GM18499 (cell line): ENCODE data around the gene VAPB.

Experiments
- ATAC-seq: cut with Tn5 transposase; IDR thresholded peaks from one replicate; pipeline ENCODE4 v1.9.1; 2021; ENCODE audit warnings: moderate number of reproducible peaks; ENCODE audit not compliant: insufficient read depth, unreplicated experiment

The VAPB gene

DNA sequence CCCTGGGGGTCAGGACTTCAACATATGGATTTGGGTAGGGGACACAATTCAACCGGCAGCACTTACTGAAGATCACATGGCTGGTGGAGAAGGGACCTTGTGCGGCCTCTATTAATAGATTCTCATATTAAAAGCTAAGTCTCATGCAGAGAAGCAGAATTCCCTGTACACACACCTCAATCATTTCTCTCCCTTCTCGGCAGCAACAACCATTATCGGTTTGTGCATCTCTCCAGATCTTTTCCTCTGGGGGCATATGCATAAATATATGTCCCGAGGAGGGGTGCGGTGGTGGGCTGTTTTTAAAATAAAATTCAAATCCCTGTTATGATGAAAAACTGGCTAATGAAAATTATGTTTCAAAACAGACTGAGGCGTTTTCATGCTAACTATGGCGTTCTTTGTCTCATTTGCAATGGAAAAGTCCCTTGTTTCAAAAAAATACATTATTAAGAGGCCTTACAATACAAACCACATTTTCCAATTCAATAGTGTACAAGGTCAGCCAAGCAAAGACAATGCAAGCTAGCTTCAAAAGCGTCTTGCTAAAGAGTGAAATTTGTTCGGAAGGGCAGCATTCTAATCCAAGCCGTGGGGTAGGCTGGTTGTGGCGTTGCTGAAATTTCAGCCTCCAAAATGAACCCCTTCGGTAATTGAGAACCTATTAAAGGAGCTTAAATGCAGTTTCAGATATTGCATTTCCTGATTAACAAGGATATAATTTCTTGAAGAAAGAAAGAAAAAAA, 108.9 kb downstream of the VAPB start:
- ATAC-seq: no peak

DNA sequence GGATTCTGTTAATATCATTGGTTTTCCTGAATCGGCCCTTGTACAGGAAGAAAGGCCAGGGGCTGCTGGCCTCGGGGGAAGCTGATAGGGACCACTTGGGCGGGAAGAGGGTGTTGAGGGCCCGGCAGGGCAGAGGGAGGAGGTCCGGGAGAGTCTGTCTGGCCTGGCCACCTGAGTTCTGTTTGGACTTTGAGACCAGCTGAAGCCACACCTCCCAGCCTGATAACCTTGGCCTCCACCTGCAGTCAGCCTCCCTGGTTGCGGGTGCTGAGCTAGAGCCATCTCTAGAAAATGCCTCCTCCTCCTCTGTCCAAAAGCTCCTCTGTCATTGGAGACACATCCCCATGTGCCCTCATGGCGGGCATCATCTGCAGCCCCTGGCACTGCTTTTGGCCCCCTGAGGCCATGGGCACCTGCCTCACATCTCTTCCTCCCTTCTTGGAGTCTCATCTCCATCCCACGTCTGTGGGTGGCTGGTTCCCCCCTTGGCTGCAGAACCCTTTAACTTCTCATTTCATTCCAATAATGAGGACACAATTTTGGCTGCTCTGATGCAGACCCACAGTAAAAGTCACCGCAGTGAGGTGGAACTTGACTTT, 109.5 kb downstream of the VAPB start:
- ATAC-seq: no peak

DNA sequence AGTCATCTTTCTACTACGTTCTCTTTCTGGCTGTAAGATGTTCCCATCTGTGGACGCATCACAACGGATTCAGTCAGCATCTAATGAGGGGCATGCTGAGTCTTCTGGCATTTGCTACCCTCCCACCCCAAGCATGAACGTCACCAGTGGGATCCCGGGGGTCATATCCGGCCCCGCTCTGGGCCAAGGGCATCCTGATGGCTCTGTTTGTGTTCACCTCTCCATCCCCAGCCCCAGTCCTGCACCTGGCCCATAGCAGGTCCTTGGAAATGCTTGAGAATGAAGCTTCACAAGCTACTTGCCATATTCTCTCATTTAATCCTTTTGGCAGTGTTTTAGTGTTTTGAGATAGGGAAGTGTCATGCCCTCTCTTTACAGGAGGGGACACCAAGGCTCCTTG, 111.2 kb downstream of the VAPB start:
- no peak for ATAC-seq
